PC-3 (cell line): Measurements from ENCODE around the gene LMTK2.
A peak's percentile ranks its signal among the peaks of the same experiment; 100 is the strongest.

Experiments
- EZH2 ChIP-seq: fragments of 300-600 bp; sonication (generic); IDR thresholded peaks from one replicate; pipeline ENCODE4 v1.6.1; 2017; ENCODE audit warnings: antibody characterized with exemption, mild to moderate bottlenecking, low read length; ENCODE audit not compliant: unreplicated experiment
- EZH2phosphoT487 ChIP-seq: fragments of 300-600 bp; sonication (generic); IDR thresholded peaks from 2 replicates; pipeline ENCODE4 v1.6.1; 2018; ENCODE audit warnings: mild to moderate bottlenecking, antibody characterized with exemption, low read length, borderline replicate concordance
- TF ChIP-seq, protein P1 (sequence below): fragments of 300-600 bp; sonication (generic); conservative IDR thresholded peaks from 2 replicates; pipeline ENCODE4 v1.5.1; 2017; ENCODE audit warnings: antibody characterized with exemption, low read depth, mild to moderate bottlenecking, low read length

DNA sequence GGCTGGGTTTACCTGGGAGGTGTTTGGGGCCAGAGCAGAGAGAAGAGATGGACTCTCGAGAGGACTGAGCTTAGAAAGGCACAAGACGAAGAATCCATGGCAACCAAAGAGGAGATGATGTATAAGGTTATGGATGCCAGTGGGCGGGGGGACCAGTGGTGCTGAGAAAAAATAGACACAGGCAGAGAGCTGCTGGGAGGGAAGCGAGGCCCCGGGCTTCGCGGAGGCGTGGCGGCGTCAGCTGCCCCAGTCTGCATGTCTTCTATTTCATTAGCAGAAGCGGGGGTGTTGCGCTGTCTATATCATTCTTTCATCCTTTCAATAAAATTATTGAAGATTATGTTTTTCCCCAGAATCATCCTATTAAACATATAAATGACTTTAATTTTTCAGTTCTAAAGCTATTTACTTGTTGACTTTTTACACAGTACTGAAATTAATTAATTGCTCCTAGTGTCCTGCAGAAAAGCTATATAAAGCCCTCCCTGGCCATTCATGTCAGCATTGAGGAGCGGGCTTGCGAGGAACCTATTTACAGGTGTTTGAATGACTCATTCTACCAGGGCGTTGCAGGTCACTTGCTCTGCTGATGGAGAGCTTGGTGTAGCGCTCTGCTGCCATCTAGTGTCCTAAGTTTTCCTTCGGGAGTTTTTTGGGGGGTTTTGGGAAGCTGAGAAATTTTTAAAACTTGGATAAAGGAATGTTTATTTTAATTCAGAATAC is 61.7 kb downstream of the LMTK2 start:
- TF ChIP-seq, protein P1, sequence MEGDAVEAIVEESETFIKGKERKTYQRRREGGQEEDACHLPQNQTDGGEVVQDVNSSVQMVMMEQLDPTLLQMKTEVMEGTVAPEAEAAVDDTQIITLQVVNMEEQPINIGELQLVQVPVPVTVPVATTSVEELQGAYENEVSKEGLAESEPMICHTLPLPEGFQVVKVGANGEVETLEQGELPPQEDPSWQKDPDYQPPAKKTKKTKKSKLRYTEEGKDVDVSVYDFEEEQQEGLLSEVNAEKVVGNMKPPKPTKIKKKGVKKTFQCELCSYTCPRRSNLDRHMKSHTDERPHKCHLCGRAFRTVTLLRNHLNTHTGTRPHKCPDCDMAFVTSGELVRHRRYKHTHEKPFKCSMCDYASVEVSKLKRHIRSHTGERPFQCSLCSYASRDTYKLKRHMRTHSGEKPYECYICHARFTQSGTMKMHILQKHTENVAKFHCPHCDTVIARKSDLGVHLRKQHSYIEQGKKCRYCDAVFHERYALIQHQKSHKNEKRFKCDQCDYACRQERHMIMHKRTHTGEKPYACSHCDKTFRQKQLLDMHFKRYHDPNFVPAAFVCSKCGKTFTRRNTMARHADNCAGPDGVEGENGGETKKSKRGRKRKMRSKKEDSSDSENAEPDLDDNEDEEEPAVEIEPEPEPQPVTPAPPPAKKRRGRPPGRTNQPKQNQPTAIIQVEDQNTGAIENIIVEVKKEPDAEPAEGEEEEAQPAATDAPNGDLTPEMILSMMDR = peak; percentile 88
- TF ChIP-seq EZH2 (no peak), EZH2phosphoT487 (no peak)
